ENCODE results near the gene GRIN2C.
"Not testable (repeated sequence)": the region's sequence is repeated elsewhere in the genome, so short reads cannot be mapped to it uniquely, and the experiment has no call there.

DNA sequence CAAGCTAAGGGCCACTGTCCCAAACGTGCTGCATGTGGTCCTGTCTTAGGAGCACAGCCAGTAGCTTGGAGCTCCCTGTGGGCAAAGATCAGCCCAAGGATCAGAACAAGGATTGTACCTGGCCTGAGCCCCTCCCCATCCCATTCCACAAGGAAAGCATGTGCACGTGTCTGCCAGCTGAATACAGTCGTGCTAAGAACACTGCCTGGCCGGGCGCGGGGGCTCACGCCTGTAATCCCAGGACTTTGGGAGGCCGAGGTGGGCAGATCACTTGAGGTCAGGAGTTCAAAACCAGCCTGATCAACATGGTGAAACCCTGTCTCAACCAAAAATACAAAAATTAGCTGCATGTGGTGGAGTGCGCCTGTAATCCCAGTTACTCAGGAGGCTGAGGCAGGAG, 10.3 kb upstream of the GRIN2C start:
- not testable (repeated sequence) for TF ChIP-seq POLR2AphosphoS5, POLR2A (IDR thresholded peaks at IDR 0.05)
- TF ChIP-seq, protein P1, sequence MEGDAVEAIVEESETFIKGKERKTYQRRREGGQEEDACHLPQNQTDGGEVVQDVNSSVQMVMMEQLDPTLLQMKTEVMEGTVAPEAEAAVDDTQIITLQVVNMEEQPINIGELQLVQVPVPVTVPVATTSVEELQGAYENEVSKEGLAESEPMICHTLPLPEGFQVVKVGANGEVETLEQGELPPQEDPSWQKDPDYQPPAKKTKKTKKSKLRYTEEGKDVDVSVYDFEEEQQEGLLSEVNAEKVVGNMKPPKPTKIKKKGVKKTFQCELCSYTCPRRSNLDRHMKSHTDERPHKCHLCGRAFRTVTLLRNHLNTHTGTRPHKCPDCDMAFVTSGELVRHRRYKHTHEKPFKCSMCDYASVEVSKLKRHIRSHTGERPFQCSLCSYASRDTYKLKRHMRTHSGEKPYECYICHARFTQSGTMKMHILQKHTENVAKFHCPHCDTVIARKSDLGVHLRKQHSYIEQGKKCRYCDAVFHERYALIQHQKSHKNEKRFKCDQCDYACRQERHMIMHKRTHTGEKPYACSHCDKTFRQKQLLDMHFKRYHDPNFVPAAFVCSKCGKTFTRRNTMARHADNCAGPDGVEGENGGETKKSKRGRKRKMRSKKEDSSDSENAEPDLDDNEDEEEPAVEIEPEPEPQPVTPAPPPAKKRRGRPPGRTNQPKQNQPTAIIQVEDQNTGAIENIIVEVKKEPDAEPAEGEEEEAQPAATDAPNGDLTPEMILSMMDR (IDR thresholded peaks at IDR 0.05): not testable (repeated sequence)

All from prostate gland (tissue), 2 donors.